ACC112 (cell line): ENCODE measurements around the gene CCSER1.

ENCODE experiments used
- H2AFZ ChIP-seq: fragments of 200-600 bp; sonication (generic); one replicate; pipeline ENCODE4 v1.6.0; 2017; ENCODE audit warnings: antibody characterized with exemption, low read length; ENCODE audit not compliant: unreplicated experiment
- H3K27ac ChIP-seq: fragments of 200-600 bp; sonication (generic); 2 replicates; pipeline ENCODE4 v1.5.1; 2014; ENCODE audit warnings: low read depth, mild to moderate bottlenecking, antibody characterized with exemption, low read length, moderate library complexity
- H3K27me3 ChIP-seq: fragments of 200-600 bp; sonication (generic); 2 replicates; pipeline ENCODE4 v1.6.1; 2014; ENCODE audit warnings: mild to moderate bottlenecking, antibody characterized with exemption, low read length, moderate library complexity, mixed read lengths; ENCODE audit not compliant: insufficient read depth
- H3K36me3 ChIP-seq: fragments of 200-600 bp; sonication (generic); 2 replicates; pipeline ENCODE4 v1.6.1; 2016; ENCODE audit warnings: mild to moderate bottlenecking, antibody characterized with exemption, low read length, moderate library complexity, mixed read lengths; ENCODE audit not compliant: insufficient read depth
- H3K4me1 ChIP-seq: fragments of 200-600 bp; sonication (generic); one replicate; pipeline ENCODE4 v1.6.1; 2016; ENCODE audit warnings: low read length, mixed read lengths; ENCODE audit not compliant: insufficient read depth, unreplicated experiment, control insufficient read depth
- H3K4me3 ChIP-seq: fragments of 200-600 bp; sonication (generic); 2 replicates; pipeline ENCODE4 v1.5.1; 2014; ENCODE audit warnings: mild to moderate bottlenecking, low read depth, low read length
- H3K79me2 ChIP-seq: fragments of 200-600 bp; sonication (generic); one replicate; pipeline ENCODE4 v1.6.0; 2016; ENCODE audit warnings: low read length; ENCODE audit not compliant: control insufficient read depth, unreplicated experiment, insufficient read depth

Gene CCSER1

DNA sequence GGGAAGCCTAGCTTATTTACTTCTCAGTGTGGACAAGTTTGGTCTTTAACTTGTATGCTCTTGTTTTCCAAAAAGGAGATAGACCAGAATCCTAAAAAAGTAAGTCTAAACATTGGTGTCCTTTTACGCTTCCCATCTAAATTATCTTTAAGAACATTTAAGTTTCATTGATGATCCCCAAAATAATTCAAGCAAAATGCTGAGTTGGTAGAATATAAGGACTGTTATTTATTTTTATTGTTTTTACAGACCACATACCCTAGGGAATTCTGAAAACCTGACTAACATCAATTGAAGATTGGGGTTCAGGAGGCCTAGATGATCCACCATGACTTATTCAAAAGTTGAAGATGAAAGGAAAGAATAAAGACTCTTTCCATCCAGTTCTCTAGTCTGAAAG is 653.0 kb downstream of the CCSER1 start:
- H3K36me3 ChIP-seq = no peaks in the 10 kb centered on the region
- H3K27me3 ChIP-seq = no peaks in the 10 kb centered on the region
- H2AFZ ChIP-seq = no peak overlapping the region
- no peaks in the 10 kb centered on the region for H3K79me2 ChIP-seq
- no peaks in the 10 kb centered on the region for H3K4me1 ChIP-seq
- H3K27ac ChIP-seq = no peak overlapping the region
- H3K4me3 ChIP-seq = no peak overlapping the region

DNA sequence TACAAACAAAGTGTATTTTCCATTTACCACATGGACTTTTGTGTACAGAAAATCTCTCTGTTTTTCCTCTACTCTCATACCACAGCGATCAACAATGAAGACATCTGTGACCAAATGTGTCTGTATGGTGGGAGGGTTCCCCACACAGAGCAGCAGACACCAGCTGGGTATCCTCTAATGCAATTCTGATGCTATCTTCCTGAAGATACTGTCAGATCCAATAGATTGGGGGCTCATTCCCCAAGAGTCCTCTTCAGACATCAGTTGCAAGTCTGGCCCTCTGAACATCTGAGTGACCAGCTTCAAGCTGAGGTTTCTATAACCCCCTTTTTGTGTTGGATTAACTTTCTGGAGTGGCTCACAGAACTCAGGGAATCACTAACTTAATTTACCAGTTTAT is 659.4 kb downstream of the CCSER1 start:
- no peaks in the 10 kb centered on the region for H3K4me1 ChIP-seq
- H3K36me3 ChIP-seq = no peaks in the 10 kb centered on the region
- no peak overlapping the region for H3K27ac ChIP-seq
- no peaks in the 10 kb centered on the region for H3K27me3 ChIP-seq
- H3K4me3 ChIP-seq = no peak overlapping the region
- H2AFZ ChIP-seq = no peak overlapping the region
- no peaks in the 10 kb centered on the region for H3K79me2 ChIP-seq

GRCh38 chr4:90792696-90793095 is 665.5 kb downstream of the CCSER1 start:
- no peak overlapping the region for H3K4me3 ChIP-seq
- H3K27me3 ChIP-seq = no peaks in the 10 kb centered on the region
- no peaks in the 10 kb centered on the region for H3K79me2 ChIP-seq
- no peaks in the 10 kb centered on the region for H3K36me3 ChIP-seq
- no peaks in the 10 kb centered on the region for H3K4me1 ChIP-seq
- no peak overlapping the region for H3K27ac ChIP-seq
- no peak overlapping the region for H2AFZ ChIP-seq

DNA sequence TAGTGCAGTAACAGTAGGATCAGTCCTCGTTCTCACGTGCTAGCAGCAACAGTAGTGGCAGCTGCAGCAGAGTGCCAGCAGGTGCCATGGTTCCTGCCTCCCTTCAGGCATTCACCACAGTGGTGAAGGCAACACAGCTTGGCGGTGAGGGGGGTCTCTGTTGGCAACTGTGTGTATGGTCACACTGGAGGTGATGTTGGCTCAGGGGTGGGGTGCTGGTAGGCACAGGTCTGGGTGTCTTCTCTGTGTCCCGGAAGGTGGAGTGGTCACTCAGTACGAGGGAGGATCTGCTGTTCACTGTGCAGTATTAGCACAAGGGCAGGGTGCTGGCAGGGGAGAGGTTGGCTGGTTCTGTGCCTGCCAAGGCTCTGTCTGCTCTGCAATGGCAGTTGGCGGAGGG is 671.8 kb downstream of the CCSER1 start:
- no peak overlapping the region for H3K4me3 ChIP-seq
- H3K36me3 ChIP-seq = no peaks in the 10 kb centered on the region
- no peaks in the 10 kb centered on the region for H3K27me3 ChIP-seq
- H3K4me1 ChIP-seq = no peaks in the 10 kb centered on the region
- H2AFZ ChIP-seq = no peak overlapping the region
- H3K79me2 ChIP-seq = no peaks in the 10 kb centered on the region
- H3K27ac ChIP-seq = no peak overlapping the region

- Histone ChIP-seq H3K27me3 (no peaks in the 10 kb centered on the region), H3K36me3 (no peaks in the 10 kb centered on the region), H3K79me2 (no peaks in the 10 kb centered on the region), H2AFZ (no peak overlapping the region), H3K4me1 (no peaks in the 10 kb centered on the region), H3K4me3 (no peak overlapping the region), H3K27ac (no peak overlapping the region)
Measured at GRCh38 chr4:90799895-90800294, 672.7 kb downstream of the CCSER1 start.

GRCh38 chr4:90815569-90815968 is 688.4 kb downstream of the CCSER1 start:
- H3K27ac ChIP-seq = no peak overlapping the region
- no peaks in the 10 kb centered on the region for H3K27me3 ChIP-seq
- no peak overlapping the region for H3K4me3 ChIP-seq
- H3K79me2 ChIP-seq = no peaks in the 10 kb centered on the region
- H3K36me3 ChIP-seq = no peaks in the 10 kb centered on the region
- H2AFZ ChIP-seq = no peak overlapping the region
- no peaks in the 10 kb centered on the region for H3K4me1 ChIP-seq

GRCh38 chr4:90816754-90817153 is 689.6 kb downstream of the CCSER1 start:
- Histone ChIP-seq H3K4me1 (no peaks in the 10 kb centered on the region), H3K36me3 (no peaks in the 10 kb centered on the region), H3K4me3 (no peak overlapping the region), H3K27ac (no peak overlapping the region), H3K79me2 (no peaks in the 10 kb centered on the region), H2AFZ (no peak overlapping the region), H3K27me3 (no peaks in the 10 kb centered on the region)

DNA sequence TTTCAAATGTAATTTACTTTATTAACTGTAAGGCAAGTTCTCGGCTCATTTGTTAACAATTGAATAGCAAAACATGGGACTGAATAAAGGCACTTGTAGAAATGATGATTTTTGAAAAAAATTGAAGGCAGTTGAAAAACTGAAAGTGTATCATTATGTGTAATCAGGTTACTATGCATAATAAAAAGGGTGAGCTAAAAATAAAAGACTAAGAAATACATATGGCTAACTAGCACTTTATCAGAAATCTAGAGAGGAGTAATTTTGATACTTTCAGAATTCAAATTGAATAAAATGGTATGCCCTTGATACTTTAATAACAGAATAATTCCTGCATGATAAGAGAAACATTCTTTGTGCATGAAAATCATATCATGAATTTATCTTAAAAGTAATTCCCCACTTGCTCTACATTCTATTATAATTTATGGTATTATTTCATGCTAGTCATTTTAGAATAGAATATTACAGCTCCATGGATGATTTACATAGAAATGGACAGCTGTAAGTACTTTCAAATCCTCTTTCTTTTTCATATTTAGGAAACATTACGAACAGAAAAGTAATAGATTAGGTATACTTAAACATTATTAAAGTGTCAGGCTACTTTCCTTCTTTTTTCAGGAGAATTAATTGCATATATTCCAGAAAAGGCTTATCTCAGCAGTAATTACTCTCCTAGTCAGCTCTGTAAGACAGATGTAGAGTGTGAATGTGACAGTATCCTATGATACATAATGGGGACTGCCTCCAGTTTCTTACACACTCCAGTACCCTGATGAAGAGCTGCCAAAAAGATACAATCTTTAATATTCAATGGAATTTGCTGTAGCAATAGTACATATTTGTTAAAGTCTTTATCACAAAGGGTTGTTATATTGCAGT is 697.3 kb downstream of the CCSER1 start:
- H2AFZ ChIP-seq = no peak overlapping the region
- no peaks in the 10 kb centered on the region for H3K79me2 ChIP-seq
- H3K27me3 ChIP-seq = no peaks in the 10 kb centered on the region
- no peaks in the 10 kb centered on the region for H3K4me1 ChIP-seq
- no peaks in the 10 kb centered on the region for H3K36me3 ChIP-seq
- no peak overlapping the region for H3K27ac ChIP-seq
- H3K4me3 ChIP-seq = no peak overlapping the region

GRCh38 chr4:90825849-90826248 is 698.7 kb downstream of the CCSER1 start:
- H3K4me3 ChIP-seq = no peak overlapping the region
- H2AFZ ChIP-seq = no peak overlapping the region
- no peaks in the 10 kb centered on the region for H3K79me2 ChIP-seq
- no peaks in the 10 kb centered on the region for H3K27me3 ChIP-seq
- H3K27ac ChIP-seq = no peak overlapping the region
- no peaks in the 10 kb centered on the region for H3K4me1 ChIP-seq
- no peaks in the 10 kb centered on the region for H3K36me3 ChIP-seq

GRCh38 chr4:90833706-90834105 is 706.5 kb downstream of the CCSER1 start:
- H3K36me3 ChIP-seq = no peaks in the 10 kb centered on the region
- H3K27me3 ChIP-seq = no peaks in the 10 kb centered on the region
- no peaks in the 10 kb centered on the region for H3K4me1 ChIP-seq
- no peak overlapping the region for H3K27ac ChIP-seq
- H2AFZ ChIP-seq = no peak overlapping the region
- H3K4me3 ChIP-seq = no peak overlapping the region
- no peaks in the 10 kb centered on the region for H3K79me2 ChIP-seq

DNA sequence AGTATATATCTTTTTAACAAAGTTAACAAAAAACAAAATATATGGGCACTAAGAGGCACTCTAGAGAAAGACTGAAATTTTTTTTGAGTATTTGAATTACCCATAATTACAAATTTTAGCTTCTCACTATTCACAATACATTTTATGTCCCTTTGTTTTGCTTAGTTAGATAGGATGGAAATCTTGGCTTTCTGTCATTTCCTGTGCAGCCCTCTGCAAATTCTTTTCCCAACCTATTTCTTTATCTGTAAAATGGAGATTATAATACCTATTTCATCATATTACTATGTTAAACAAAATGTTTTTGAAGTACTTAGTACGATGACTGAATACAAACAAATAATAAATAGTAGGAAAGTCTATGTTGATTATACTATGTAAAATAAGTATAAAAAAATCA is 710.0 kb downstream of the CCSER1 start:
- H3K36me3 ChIP-seq = no peaks in the 10 kb centered on the region
- no peak overlapping the region for H3K4me3 ChIP-seq
- no peak overlapping the region for H2AFZ ChIP-seq
- H3K27ac ChIP-seq = no peak overlapping the region
- H3K27me3 ChIP-seq = no peaks in the 10 kb centered on the region
- H3K4me1 ChIP-seq = no peaks in the 10 kb centered on the region
- H3K79me2 ChIP-seq = no peaks in the 10 kb centered on the region
